Activated T-cell treated with anti-CD3 and anti-CD28 coated beads for 1 hour (primary cell): ENCODE measurements around the gene GLP1R.
"Not testable (repeated sequence)": the region's sequence is repeated elsewhere in the genome, so short reads cannot be mapped to it uniquely, and the experiment has no call there.

Experiments used
- DNase-seq: peaks from one replicate; pipeline ENCODE4 v3.0.0-alpha.2; 2020; ENCODE audit warnings: low read depth

Gene GLP1R

DNA sequence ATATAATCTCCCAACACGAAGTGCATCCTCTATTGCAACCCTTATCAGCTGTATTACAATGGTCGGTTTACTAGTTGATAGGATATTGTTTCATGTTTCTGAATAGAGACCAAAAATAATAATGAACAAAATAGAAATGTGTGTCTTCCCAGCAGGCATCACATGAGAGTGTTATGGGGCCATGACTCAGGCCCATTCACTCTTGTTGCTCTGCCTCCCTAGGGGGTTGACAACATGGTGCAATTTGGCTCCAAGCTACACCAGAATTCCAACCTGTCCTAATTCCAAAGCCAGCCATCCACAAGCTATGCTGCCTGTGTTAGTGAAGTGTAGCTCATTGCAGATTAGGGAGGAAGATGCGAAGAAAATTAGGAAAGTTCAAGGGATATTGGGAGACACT, 79.5 kb downstream of the GLP1R start:
- no peak for DNase-seq

DNA sequence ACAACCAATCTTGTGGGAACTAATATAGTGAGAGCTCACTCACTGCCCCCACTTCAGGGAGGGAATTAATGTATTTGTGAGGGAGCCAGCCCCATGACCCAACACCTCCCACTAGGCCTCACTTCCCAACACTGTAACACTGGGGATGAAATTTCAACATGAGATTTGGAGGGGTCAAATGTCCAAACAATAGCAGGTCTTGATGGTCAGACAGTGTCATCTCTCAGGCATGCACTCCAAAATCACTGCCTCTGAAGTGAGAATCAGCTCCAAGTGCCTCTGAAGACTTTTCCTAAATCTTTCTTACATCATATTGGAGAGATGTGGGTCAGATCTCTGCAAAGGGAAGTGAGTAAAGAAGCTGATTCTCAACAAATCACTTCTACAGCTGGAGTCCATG, 80.3 kb downstream of the GLP1R start:
- DNase-seq: no peak

DNA sequence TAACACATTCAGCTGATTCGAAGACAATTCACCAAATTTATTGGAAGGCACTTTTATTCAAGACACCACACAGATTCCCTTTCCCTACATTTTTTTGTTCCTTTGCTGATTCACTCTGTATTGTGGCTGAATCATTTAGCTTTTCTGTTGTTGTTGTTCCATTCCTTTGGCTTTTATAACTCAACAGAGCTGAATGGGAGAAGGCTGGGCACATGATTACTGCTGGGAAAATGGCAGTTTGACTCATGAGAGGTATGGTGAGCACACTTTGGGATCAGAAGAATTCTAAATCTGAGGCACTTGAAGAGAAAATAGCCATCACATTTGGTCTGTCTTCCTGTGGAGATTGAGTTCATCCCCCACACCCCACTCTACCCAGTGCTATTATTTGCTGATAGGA, 82.1 kb downstream of the GLP1R start:
- DNase-seq: no peak

DNA sequence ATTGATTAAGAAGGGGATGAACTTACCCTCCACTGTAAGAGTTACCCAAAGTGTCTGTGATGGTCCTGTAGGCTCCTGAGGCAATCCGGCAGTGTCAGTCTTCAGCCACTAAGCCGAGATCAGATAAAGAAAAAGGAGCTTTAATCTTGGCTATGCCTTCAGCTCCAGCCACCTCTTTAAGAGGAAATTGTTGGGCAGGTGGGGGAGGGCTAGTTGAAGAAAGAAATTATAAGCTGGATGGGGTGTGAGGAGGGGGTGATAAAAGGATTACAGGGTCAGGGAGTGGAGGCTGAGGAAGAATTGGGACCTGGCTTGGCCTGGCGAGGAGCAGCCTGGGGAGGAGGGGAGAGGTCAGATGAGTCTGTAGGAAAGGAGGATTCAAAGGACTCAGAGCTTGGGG, 86.2 kb downstream of the GLP1R start:
- DNase-seq: not testable (repeated sequence)

DNA sequence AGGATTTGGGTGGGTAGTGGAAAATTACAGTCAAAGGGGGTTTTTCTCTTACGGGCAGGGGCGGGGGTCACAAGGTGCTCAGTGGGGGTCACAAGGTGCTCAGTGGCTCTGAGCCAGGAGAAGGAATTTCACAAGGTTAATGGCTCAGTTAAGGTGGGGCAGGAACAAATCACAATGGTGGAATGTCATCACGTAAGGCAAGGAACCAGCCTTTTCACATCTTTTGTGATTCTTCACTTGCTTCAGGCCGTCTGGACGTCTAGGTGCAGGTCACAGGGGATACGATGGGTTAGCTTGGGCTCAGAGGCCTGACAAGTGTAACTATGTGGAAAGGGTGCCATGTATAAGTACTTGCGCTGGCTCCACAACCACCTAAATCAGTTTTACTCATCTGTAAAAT, 87.6 kb downstream of the GLP1R start:
- not testable (repeated sequence) for DNase-seq

DNA sequence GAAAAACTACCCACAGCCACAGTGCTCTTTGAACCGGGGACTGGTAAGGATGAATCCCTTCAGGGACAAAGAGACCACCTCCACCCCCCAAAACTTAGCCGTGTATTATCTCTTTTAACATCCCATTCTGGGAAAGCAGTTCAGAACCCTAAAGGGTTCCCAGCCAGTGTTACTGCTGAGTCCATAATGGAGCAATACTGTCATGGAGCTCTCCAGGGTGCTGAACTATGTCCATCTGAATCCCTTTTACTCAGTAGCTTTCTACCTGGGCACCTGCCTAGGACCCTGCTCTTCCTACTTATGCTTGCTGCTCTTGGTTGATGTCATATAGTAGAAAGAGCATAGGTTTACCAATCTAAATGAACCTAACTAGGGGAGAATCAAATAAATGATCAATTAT, 88.7 kb downstream of the GLP1R start:
- DNase-seq: peak; percentile 7
